Measurements from ENCODE around the gene KHDRBS2.
A peak's percentile ranks its signal among the peaks of the same experiment; 100 is the strongest.

Gene KHDRBS2

GRCh38 chr6:62217866-62218265 lies 68.2 kb downstream of the KHDRBS2 start:
- intact Hi-C loops (cut with DNase I), result no loop called here
- DNase-seq, result no peak

- no peak for DNase-seq
- intact Hi-C loops (cut with DNase I), result no loop called here
These were observed 83.9 kb downstream of the KHDRBS2 start for GRCh38 chr6:62202078-62202477.

GRCh38 chr6:62192593-62192992 lies 93.4 kb downstream of the KHDRBS2 start:
- DNase-seq, result no peak
- intact Hi-C loops (cut with DNase I), result no loop called here

- no peak for DNase-seq
- intact Hi-C loops (cut with DNase I), result no loop called here
These were observed 110.8 kb downstream of the KHDRBS2 start for GRCh38 chr6:62175195-62175594.

- DNase-seq, result no peak
- intact Hi-C loops (cut with DNase I), result no loop called here
These were observed 111.5 kb downstream of the KHDRBS2 start for GRCh38 chr6:62174548-62174947.

- DNase-seq, result no peak
- intact Hi-C loops (cut with DNase I), result no loop called here
These were observed 118.3 kb downstream of the KHDRBS2 start for GRCh38 chr6:62167736-62168135.

- no peak for DNase-seq
- intact Hi-C loops (cut with DNase I), result no loop called here
These were observed 123.2 kb downstream of the KHDRBS2 start for GRCh38 chr6:62162858-62163257.

- no peak for DNase-seq
- intact Hi-C loops (cut with DNase I), result no loop called here
These were observed 133.2 kb downstream of the KHDRBS2 start for GRCh38 chr6:62152796-62153195.

- DNase-seq, result peak in 34 of 42 donors; percentile 3 to 69 (median 32)
- intact Hi-C loops (cut with DNase I), result no loop called here
These were observed 135.9 kb downstream of the KHDRBS2 start for GRCh38 chr6:62150048-62150663.

- intact Hi-C loops (cut with DNase I), result no loop called here
- DNase-seq, result no peak
These were observed 138.8 kb downstream of the KHDRBS2 start for GRCh38 chr6:62146954-62147853.

- intact Hi-C loops (cut with DNase I), result no loop called here
- DNase-seq, result no peak
These were observed 156.9 kb downstream of the KHDRBS2 start for GRCh38 chr6:62129127-62129526.

GRCh38 chr6:62119401-62119800 lies 166.6 kb downstream of the KHDRBS2 start:
- intact Hi-C loops (cut with DNase I), result no loop called here

GRCh38 chr6:62103186-62103859 lies 182.7 kb downstream of the KHDRBS2 start:
- intact Hi-C loops (cut with DNase I), result no loop called here
- no peak for DNase-seq

More at GRCh38 chr6:62119401-62119800, 166.6 kb downstream of the KHDRBS2 start:
- DNase-seq, result no peak

GRCh38 chr6:62102387-62102786 lies 183.6 kb downstream of the KHDRBS2 start:
- no peak for DNase-seq
- intact Hi-C loops (cut with DNase I), result no loop called here

GRCh38 chr6:62090442-62091229 lies 195.4 kb downstream of the KHDRBS2 start:
- intact Hi-C loops (cut with DNase I), result no loop called here
- DNase-seq, result no peak

- intact Hi-C loops (cut with DNase I), result no loop called here
These were observed 196.2 kb downstream of the KHDRBS2 start for GRCh38 chr6:62089781-62090180.

GRCh38 chr6:62086047-62086446 lies 200.0 kb downstream of the KHDRBS2 start:
- intact Hi-C loops (cut with DNase I), result no loop called here
- DNase-seq, result no peak

More at GRCh38 chr6:62089781-62090180, 196.2 kb downstream of the KHDRBS2 start:
- DNase-seq, result no peak

- DNase-seq, result no peak
- intact Hi-C loops (cut with DNase I), result no loop called here
These were observed 210.2 kb downstream of the KHDRBS2 start for GRCh38 chr6:62075869-62076268.

GRCh38 chr6:62059901-62060300 lies 226.1 kb downstream of the KHDRBS2 start:
- no peak for DNase-seq
- intact Hi-C loops (cut with DNase I), result no loop called here
